GM12878 (cell line): ENCODE measurements around the gene IRGQ. TPM values are rescaled to one million over a fixed set of nuclear protein-coding genes. Genes with fewer than 3 reads are reported as not detected.

Experiments
- ATAC-seq: fragments of 200-7000 bp; cut with Tn5 transposase; 3 replicates; pipeline ENCODE4 v1.9.1; 2020; ENCODE audit warnings: mild to moderate bottlenecking, moderate library complexity
- BruUV-seq: library from RNA; stranded (reverse); fragments of 400-500 nt; replicated peaks from 2 replicates; lab custom pipeline; 2021; lab: Mats Ljungman, UMichigan
- CTCF ChIA-PET: fragments of 300-600 bp; sonication (Branson Sonifier 250); formaldehyde crosslinking; extraction: SDS; loops from one replicate; lab custom pipeline; 2021; ENCODE audit warnings: inconsistent platforms; lab: Yijun Ruan, JAX
- POLR2A ChIA-PET: fragments of 350-600 bp; formaldehyde crosslinking; extraction: SDS; loops from one replicate; lab custom pipeline; 2021; ENCODE audit warnings: inconsistent platforms; lab: Charles Lee
- RAD21 ChIA-PET: fragments of 300-600 bp; sonication (Branson Sonifier 250); formaldehyde crosslinking; loops from one replicate; lab custom pipeline; 2023; ENCODE audit warnings: antibody characterized with exemption; ENCODE audit not compliant: unreplicated experiment; lab: Charles Lee
- SMC1A ChIA-PET: fragments of 300-600 bp; sonication (Branson Sonifier 250); formaldehyde crosslinking; loops from one replicate; lab custom pipeline; 2023; ENCODE audit not compliant: unreplicated experiment, uncharacterized antibody; lab: Charles Lee
- DNase-seq: peaks from one replicate; pipeline ENCODE4 v3.0.0-alpha.2; 2011; ENCODE audit warnings: low read depth, low spot score
- FAIRE-seq: peaks from 3 replicates; lab custom pipeline; 2011; peaks lifted over from hg19 to GRCh38; lab: Jason Lieb, UNC
- H2AFZ ChIP-seq: 2 replicates; pipeline ENCODE4 v1.6.0; 2011; ENCODE audit warnings: low read depth, low read length, control low read depth; ENCODE audit not compliant: control insufficient read depth
- H3K27ac ChIP-seq: 2 replicates; pipeline ENCODE4 v1.5.1; 2011; ENCODE audit warnings: control low read depth; ENCODE audit not compliant: control insufficient read depth, insufficient read depth
- H3K27me3 ChIP-seq, 2 experiments: replicated peaks in 1 of 2; 2 replicates each; pipeline versions ENCODE4 v1.6.0 to v1.6.1; 2011; ENCODE audit warnings: low read length in 1 of 2; ENCODE audit not compliant: control insufficient read depth in 2 of 2, insufficient read depth in 2 of 2
- H3K36me3 ChIP-seq, 2 experiments: 2 replicates each; pipeline ENCODE4 v1.5.1; 2011; ENCODE audit warnings: low read length in 1 of 2; ENCODE audit not compliant: control insufficient read depth in 2 of 2, insufficient read depth in 2 of 2
- H3K4me1 ChIP-seq: 2 replicates; pipeline ENCODE4 v1.6.1; 2011; ENCODE audit warnings: mild to moderate bottlenecking, low read length, moderate library complexity, mixed read lengths; ENCODE audit not compliant: control insufficient read depth, insufficient read depth
- H3K4me2 ChIP-seq: 2 replicates; pipeline ENCODE4 v1.6.0; 2011; ENCODE audit warnings: control low read depth; ENCODE audit not compliant: control insufficient read depth, insufficient read depth
- H3K4me3 ChIP-seq: fragments of 200-600 bp; sonication (generic); 2 replicates; pipeline ENCODE4 v1.5.1; 2016
- H3K79me2 ChIP-seq: 2 replicates; pipeline ENCODE4 v1.6.0; 2011; ENCODE audit warnings: low read length; ENCODE audit not compliant: control insufficient read depth, insufficient read depth
- H3K9ac ChIP-seq: 2 replicates; pipeline ENCODE4 v1.8.0; 2011; ENCODE audit warnings: low read length, control low read depth, mixed read lengths; ENCODE audit not compliant: control insufficient read depth, insufficient read depth
- H3K9me3 ChIP-seq: replicated peaks from 3 replicates; pipeline ENCODE4 v1.5.1; 2011; ENCODE audit warnings: mild to moderate bottlenecking, low read length; ENCODE audit not compliant: control insufficient read depth, insufficient read depth
- H4K20me1 ChIP-seq: 2 replicates; pipeline ENCODE4 v1.6.0; 2011; ENCODE audit not compliant: control insufficient read depth, insufficient read depth
- BMI1 ChIP-seq: fragments of 450-650 bp; IDR thresholded peaks from 2 replicates; pipeline ENCODE4 v1.6.1; 2016; ENCODE audit warnings: mild to moderate bottlenecking, moderate library complexity, borderline replicate concordance
- BRCA1 ChIP-seq: IDR thresholded peaks from 2 replicates; pipeline ENCODE4 v1.6.1; 2011; ENCODE audit warnings: low read depth, low read length, improper control_type of control experiment
- CBFB ChIP-seq: IDR thresholded peaks from 2 replicates; pipeline ENCODE4 v1.6.1; 2016; ENCODE audit warnings: antibody characterized with exemption, low read depth
- CEBPZ ChIP-seq: fragments of 150-350 bp; IDR thresholded peaks from 2 replicates; pipeline ENCODE4 v1.6.1; 2016; ENCODE audit warnings: low read depth, low read length
- HDAC2 ChIP-seq: fragments of 200-600 bp; sonication (generic); IDR thresholded peaks from 2 replicates; pipeline ENCODE4 v1.6.1; 2017
- IRF4 ChIP-seq: IDR thresholded peaks from 2 replicates; pipeline ENCODE4 v1.6.1; 2011; ENCODE audit warnings: low read depth, low read length
- KDM1A ChIP-seq: fragments of 200-600 bp; sonication (generic); IDR thresholded peaks from 2 replicates; pipeline ENCODE4 v1.6.1; 2016; ENCODE audit warnings: borderline replicate concordance
- LARP7 ChIP-seq: fragments of 450-650 bp; IDR thresholded peaks from 2 replicates; pipeline ENCODE4 v1.6.1; 2017; ENCODE audit warnings: mild to moderate bottlenecking
- NFXL1 ChIP-seq: fragments of 450-650 bp; IDR thresholded peaks from 2 replicates; pipeline ENCODE4 v1.6.1; 2017; ENCODE audit warnings: antibody characterized with exemption, mild to moderate bottlenecking, borderline replicate concordance
- SKIL ChIP-seq: fragments of 450-650 bp; IDR thresholded peaks from 2 replicates; pipeline ENCODE4 v1.6.1; 2017; ENCODE audit warnings: mild to moderate bottlenecking, low read depth, inconsistent platforms; ENCODE audit not compliant: poor library complexity, severe bottlenecking
- SMAD5 ChIP-seq: IDR thresholded peaks from 2 replicates; pipeline ENCODE4 v1.6.1; 2016; ENCODE audit warnings: antibody characterized with exemption, low read depth
- SMC3 ChIP-seq: IDR thresholded peaks from 2 replicates; pipeline ENCODE4 v1.6.1; 2011; ENCODE audit warnings: low read length, improper control_type of control experiment, borderline replicate concordance
- SREBF2 ChIP-seq: IDR thresholded peaks from 2 replicates; pipeline ENCODE4 v1.6.1; 2012; ENCODE audit warnings: mild to moderate bottlenecking, low read length
- YY1 ChIP-seq: IDR thresholded peaks from 2 replicates; pipeline ENCODE4 v1.6.1; 2011; ENCODE audit warnings: low read depth, mild to moderate bottlenecking, low read length
- ZBED1 ChIP-seq: IDR thresholded peaks from 2 replicates; pipeline ENCODE4 v1.6.1; 2016; ENCODE audit warnings: borderline replicate concordance
- ZSCAN29 ChIP-seq: fragments of 450-650 bp; IDR thresholded peaks from 2 replicates; pipeline ENCODE4 v1.6.1; 2017; ENCODE audit warnings: mild to moderate bottlenecking, moderate library complexity
- WGBS: methylation state at CpG from one replicate; pipeline ENCODE4 v1.1.6; 2016; ENCODE audit warnings: low lambda C conversion rate; ENCODE audit not compliant: insufficient replicate concordance, insufficient coverage; ENCODE audit errors: missing lambda C conversion rate; 5-methylcytosine and 5-hydroxymethylcytosine counted together
- in situ Hi-C: fragments of 300-500 bp; cut with MboI; formaldehyde crosslinking; loops from 9 replicates; pipeline ENCODE4 v1.14.3; 2018; ENCODE audit warnings: mixed read lengths
- intact Hi-C: fragments of 100-400 bp; cut with micrococcal nuclease; formaldehyde crosslinking; loops from one replicate; pipeline ENCODE4 v1.14.2; 2022; ENCODE audit not compliant: unreplicated experiment
- polyA plus RNA-seq, 11 experiments: library from polyadenylated mRNA; depleted of rRNA in 4 of 11; unstranded in 6 of 11; stranded (reverse) in 5 of 11; fragments of >200 nt; fragmentation: Nextera tagmentation in 4 of 11; fragmentation: Illumina TruSeq in 1 of 11; extraction: Ambion mirVana in 4 of 11; extraction: Trizol in 1 of 11; gene quantifications; 1 replicate in 1 of 11; 2 replicates in 10 of 11; pipeline versions ENCODE4 v1.2.1 to v1.2.3, GENCODE V29; 2011 to 2016; ENCODE audit warnings: inconsistent platforms in 2 of 11, missing spikeins in 2 of 11, low read depth in 1 of 11
- total RNA-seq, 4 experiments: library from RNA; depleted of rRNA in 3 of 4; stranded (reverse); fragments of >200 nt in 3 of 4; fragmentation: Illumina TruSeq in 1 of 4; extraction: Trizol in 1 of 4; gene quantifications; 2 replicates each; pipeline versions ENCODE4 v1.2.1 to v1.2.3, GENCODE V29; 2013 to 2021

IRGQ gene
- total and polyA plus RNA-seq, 10 of the 15 experiments (the other 5 are each of a cell fraction or from before 2014, with no cell fraction given): 3.3 to 20.8 (median 9.0) TPM

GRCh38 chr19:43598445-43599240 is 2.7 kb upstream of the IRGQ start:
- in situ Hi-C loops: no loop called here
- 0 out of 2 replicates have a peak overlapping the region, but pooled peaks have one; percentile 80 for H3K4me3 ChIP-seq
- CTCF ChIA-PET: interaction anchor here (0.6 to 6.6 kb wide), 3 partner anchors 17 to 211 kb away, joined by 3 to 169 read pairs (median 7); no protein-coding TSS in a partner anchor
- WGBS: 98% methylated on average over 17 of the region's 19 CpGs
- POLR2A ChIA-PET: interaction anchor here (1.1 kb wide), 1 partner anchor 23 kb away, joined by 3 read pairs; the partner anchor contains the start of gene XRCC1
- no TSS peak for BruUV-seq
- H3K9me3 ChIP-seq: no peaks in the 10 kb centered on the region
- H3K27ac ChIP-seq: no peak overlapping the region
- H2AFZ ChIP-seq: no peak overlapping the region
- H3K4me2 ChIP-seq: peak overlapping the region; percentile 86
- SMC1A ChIA-PET: no interaction called here
- TF ChIP-seq ZBED1 (no peak), NFXL1 (no peak), SKIL (no peak), YY1 (no peak), SMC3 (no peak), IRF4 (no peak), HDAC2 (no peak), ZSCAN29 (no peak), SREBF2 (no peak), KDM1A (no peak), CBFB (no peak), BRCA1 (no peak), BMI1 (no peak), CEBPZ (no peak), SMAD5 (no peak), LARP7 (no peak)
- TF ChIP-seq, all 136 proteins: peak for 0
- Histone ChIP-seq H3K9ac (no peak overlapping the region; the same call in 1 of the 2 replicates), H3K4me1 (peaks cover 7% of the 10 kb centered on the region; the same call in 1 of the 2 replicates), H3K27me3 (no peaks in the 10 kb centered on the region), H3K36me3 (peaks cover 6 to 23% of the 10 kb centered on the region in 2 experiments; a peak in 3 of 4 replicates), H3K79me2 (peaks cover 37% of the 10 kb centered on the region), H4K20me1 (no peaks in the 10 kb centered on the region)
- intact Hi-C loops: no loop called here
- RAD21 ChIA-PET: interaction anchor here (1.8 kb wide), 1 partner anchor 211 kb away, joined by 4 read pairs; no protein-coding TSS in a partner anchor
- no peak for FAIRE-seq
- DNase-seq: no peak
- no peak for ATAC-seq
